GM18517 (cell line): ENCODE measurements around the gene SLC7A6OS.

Source experiments
- ATAC-seq: cut with Tn5 transposase; IDR thresholded peaks from one replicate; pipeline ENCODE4 v1.9.1; 2021; ENCODE audit warnings: mild to moderate bottlenecking, moderate library complexity; ENCODE audit not compliant: unreplicated experiment

The SLC7A6OS gene

GRCh38 chr16:68310774-68311511 is at the start of gene SLC7A6OS, which contains the start of gene PRMT7:
Gene SLC7A6OS (minus strand): TSS chr16:68310946. CDS start chr16:68310926, 20 bp downstream.
Gene PRMT7 (plus strand): TSS chr16:68311019. CDS start chr16:68315980, 4,961 bp downstream.
- ATAC-seq, result peak; percentile 92

GRCh38 chr16:68359398-68360191 is 48.8 kb upstream of the SLC7A6OS start:
- ATAC-seq, result no peak

DNA sequence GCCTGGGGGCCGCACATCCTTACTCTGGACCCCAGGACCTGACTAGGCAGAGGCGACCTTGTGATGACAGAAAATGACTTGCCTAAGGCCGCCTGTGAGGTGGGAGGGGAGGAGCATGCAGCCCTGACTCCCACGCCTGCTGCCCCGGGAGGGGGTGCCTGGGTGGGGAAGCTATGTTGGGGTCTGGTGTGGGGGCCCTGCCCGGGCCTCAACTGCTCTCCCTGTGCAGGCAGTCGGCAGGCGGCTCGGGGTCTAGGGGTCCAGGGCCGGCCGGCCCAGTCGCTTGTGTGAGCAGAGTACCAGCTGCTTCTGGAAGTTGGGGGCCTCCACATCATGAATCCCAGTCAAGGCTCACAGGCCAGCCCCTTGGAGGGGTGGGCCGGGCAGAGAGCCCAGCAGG is 48.2 kb upstream of the SLC7A6OS start:
- no peak for ATAC-seq

DNA sequence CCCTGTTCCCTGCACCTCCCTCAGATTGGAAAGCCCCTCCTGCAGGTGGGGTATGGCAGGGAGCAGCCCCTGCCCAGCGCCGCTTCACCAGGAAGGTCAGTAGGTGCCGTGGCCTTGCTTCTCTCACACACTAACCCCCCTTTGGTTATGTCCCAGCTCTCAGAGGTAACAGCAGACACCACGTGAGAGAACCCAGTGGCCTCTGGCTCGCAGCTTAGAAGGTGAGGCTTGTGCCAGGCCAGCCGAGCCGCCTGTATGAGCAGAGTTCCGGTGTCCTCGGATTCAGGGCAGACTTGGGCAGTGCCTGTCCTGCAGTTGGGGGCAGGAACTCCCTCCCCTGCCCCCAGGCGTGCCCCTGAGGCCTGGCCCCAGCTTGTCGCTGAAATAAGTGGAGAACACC is 47.2 kb upstream of the SLC7A6OS start:
- no peak for ATAC-seq

- ATAC-seq, result no peak
These were observed 46.8 kb upstream of the SLC7A6OS start for GRCh38 chr16:68357521-68357922.

DNA sequence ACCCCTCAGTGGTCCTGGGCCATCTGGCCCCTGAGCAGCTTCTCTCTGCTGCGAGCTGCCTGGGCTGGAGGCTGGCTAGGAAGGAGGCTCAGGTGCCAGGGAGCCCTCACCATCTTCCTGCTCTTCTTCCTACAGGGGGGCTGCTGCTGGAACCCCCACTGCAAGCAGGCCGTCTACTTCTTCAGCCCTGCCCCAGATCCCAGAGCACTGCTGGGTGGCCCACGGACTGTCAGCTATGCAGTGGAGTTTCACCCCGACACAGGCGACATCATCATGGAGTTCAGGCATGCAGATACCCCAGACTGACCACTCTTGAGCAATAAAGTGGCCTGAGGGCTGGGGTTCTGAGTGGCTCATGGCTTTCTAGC is 46.2 kb upstream of the SLC7A6OS start:
- no peak for ATAC-seq

DNA sequence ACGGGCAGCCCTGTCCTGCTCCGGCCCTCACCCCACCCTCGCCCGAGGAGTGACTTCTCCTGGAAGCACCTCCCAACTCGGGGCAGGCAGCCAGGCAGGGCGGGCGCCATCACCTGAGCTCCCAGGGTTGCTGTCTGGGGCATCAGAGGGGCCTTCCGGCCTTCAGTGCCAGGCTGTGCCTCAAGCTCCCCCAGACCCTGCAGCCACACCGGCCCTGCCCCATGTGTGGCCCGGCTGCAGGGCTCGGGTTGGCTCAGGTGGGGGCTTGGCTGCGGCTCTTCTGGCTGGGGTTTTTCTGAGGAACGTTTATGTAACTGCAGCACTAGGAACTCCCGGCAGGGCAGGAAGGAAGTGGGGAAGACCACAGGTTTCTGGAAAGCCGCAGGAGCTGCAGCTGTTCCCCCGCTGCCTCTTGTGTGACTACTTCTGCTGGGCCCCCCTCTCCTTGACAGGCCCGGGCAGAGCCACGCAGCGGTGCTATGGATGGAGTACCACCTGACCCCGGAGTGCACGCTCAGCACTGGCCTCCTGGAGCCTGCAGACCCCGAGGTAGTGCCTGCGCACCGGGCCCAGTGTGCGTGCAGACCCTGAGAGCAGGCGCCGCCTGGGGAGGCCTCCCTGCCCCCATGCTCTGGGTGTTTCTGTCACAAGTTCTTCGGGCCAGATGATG is 45.6 kb upstream of the SLC7A6OS start:
- ATAC-seq, result peak; percentile 73

- ATAC-seq, result no peak
These were observed 44.9 kb upstream of the SLC7A6OS start for GRCh38 chr16:68355447-68356248.

DNA sequence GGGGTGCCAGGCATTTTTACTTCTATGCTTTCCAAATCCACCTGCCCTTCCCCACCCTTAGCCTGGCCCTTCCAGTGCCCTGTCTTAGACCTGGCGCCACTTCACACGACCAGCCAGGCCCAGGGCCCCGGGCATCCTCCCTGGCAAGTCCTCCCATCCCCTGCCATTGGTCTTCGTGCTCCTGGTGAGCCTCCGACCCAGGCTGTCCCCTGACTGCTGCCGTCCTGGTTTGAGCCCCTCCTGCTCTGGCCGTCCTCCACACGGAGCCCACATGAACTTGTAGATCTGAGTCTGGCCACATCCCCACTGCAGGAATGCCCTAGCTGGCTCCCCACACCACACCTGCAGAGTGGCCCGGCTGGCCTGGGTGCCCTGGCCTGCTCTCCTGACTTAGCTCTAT is 44.1 kb upstream of the SLC7A6OS start:
- no peak for ATAC-seq

- no peak for ATAC-seq
These were observed 42.6 kb upstream of the SLC7A6OS start for GRCh38 chr16:68353366-68353765.

GRCh38 chr16:68351991-68352431 is 41.3 kb upstream of the SLC7A6OS start:
- no peak for ATAC-seq

DNA sequence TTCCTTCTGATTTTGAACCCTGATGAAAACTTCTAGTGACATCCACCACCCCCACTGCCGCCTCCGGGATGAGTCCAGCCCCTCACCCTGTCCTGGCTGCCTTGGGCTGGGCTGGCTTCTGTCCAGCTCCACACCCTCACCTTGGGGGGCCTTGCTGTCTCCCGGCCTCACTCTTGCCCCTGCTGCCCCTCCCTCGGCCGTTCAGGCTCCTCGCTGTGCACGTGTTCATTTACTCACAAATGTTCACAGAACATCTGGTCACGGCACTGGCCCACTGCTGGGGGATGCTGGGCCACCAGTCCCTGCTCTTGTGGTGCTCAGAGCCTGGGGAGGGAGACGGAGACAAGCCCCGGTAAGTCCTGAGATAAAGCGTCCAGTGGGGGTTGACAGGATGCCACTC is 40.7 kb upstream of the SLC7A6OS start:
- ATAC-seq, result no peak

DNA sequence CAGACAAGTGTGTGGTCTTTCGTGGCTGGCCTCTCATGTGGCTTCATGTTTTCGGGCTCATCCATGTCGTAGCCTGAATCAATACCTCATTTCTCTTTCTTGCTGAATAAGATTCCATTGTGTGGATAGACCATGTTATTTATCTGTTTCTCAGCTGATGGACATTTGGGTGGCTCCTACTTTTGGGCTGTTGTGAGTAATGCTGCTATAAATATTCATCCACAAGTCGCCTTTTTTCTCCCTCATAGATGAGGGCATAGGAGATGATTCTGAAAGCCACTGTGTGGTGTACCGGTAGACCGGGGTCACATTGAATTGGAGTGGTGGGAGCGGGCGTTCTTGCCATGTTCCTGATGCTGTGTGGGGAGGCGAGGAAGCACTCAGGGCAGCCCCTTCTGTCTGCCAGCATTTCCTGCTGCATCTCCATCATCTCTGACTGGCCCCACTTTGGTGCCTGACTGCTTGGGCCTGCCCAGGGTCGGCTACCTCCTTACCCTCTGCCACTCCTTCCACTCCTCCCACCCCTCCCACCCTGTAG is 40.1 kb upstream of the SLC7A6OS start:
- no peak for ATAC-seq

- ATAC-seq, result no peak
These were observed 39.2 kb upstream of the SLC7A6OS start for GRCh38 chr16:68349838-68350410.

GRCh38 chr16:68348639-68349445 is 38.1 kb upstream of the SLC7A6OS start:
- ATAC-seq, result no peak

DNA sequence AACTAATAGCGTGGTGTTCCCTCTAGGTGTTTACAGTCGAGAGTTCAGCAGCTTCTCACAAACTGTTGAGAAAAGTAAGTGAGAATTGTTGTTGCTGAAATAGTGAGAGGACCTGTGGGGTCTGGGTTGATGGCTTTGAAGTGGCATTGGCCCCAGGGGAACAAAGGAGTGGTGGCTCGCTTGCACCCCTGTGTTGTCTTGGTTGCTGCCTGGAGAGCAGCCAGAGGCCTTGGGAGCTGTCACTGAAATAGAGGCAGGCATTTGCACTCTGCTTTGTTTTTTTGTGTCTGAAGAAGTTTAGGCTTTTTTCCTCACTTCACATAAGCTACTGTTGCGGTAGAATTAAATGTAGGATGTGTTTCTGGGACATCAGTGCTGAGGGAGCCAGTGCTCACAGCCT is 36.9 kb upstream of the SLC7A6OS start:
- ATAC-seq, result no peak

GRCh38 chr16:68346892-68347480 is 36.2 kb upstream of the SLC7A6OS start:
- ATAC-seq, result no peak

DNA sequence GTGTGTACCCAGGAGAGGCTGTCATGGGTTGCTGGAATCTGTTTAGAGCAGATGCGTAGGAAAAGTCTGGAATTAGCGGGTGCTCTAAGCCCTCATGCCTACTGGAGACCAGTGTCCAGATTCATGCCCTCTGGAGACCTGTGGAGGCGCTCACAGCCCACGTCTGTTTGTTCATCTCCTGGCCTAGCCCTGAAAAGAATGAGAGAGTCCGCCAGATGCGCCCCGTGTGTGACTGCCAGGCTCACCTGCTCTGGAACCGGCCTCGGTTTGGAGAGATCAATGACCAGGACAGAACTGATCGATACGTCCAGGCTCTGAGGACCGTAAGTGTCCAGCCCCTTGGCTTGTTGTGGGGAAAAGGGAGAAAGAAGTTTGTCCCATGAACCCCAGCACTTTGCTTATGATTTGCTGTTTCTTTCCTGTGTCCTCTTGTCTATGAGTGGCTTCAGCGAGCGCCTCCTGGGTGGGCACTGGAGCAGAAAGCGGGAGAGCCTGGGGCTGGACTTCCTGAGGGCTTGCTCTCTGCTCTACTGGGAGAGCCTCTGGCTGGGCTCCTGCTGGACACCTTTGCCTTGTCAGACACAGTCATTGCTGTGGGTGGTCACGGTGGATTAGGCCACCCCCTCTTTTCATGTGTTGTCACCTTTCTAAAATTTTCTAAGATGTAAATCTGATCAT is 35.4 kb upstream of the SLC7A6OS start:
- no peak for ATAC-seq
